ENCODE measurements around the gene NFATC2IP.
"Not testable (repeated sequence)": the region's sequence is repeated elsewhere in the genome, so short reads cannot be mapped to it uniquely, and the experiment has no call there.

Gene NFATC2IP

GRCh38 chr16:28935346-28935745 lies 15.4 kb upstream of the NFATC2IP start:
- H3K9me3 ChIP-seq: no peaks in the 10 kb centered on the region

GRCh38 chr16:28935924-28936783 lies 14.6 kb upstream of the NFATC2IP start:
- Histone ChIP-seq H3K4me1 (peaks cover 2% of the 10 kb centered on the region; the same call in 1 of the 2 replicates), H3K36me3 (replicated peaks) (no peaks in the 10 kb centered on the region), H3K27me3 (ENCODE audit: low read depth) (no peaks in the 10 kb centered on the region), H3K9me3 (no peaks in the 10 kb centered on the region), H3K4me3 (peak overlapping the region; percentile 21)
- DNase-seq (ENCODE audit: low spot score in 2 of 2): peak; percentile 63 to 90
- in situ Hi-C loops (cut with MboI; ENCODE audit: low sequenced_read_pairs): no loop called here

More at GRCh38 chr16:28935346-28935745, 15.4 kb upstream of the NFATC2IP start:
- Histone ChIP-seq H3K4me3 (no peak overlapping the region), H3K4me1 (peaks cover 2% of the 10 kb centered on the region; the same call in 1 of the 2 replicates), H3K27me3 (ENCODE audit: low read depth) (no peaks in the 10 kb centered on the region), H3K36me3 (replicated peaks) (no peaks in the 10 kb centered on the region)
- in situ Hi-C loops (cut with MboI; ENCODE audit: low sequenced_read_pairs): no loop called here
- DNase-seq (ENCODE audit: low spot score in 2 of 2): no peak

- Histone ChIP-seq H3K4me3 (no peak overlapping the region), H3K27me3 (ENCODE audit: low read depth) (no peaks in the 10 kb centered on the region), H3K9me3 (no peaks in the 10 kb centered on the region), H3K4me1 (peaks cover 2% of the 10 kb centered on the region; the same call in 1 of the 2 replicates), H3K36me3 (replicated peaks) (no peaks in the 10 kb centered on the region)
- no peak for DNase-seq (ENCODE audit: low spot score in 2 of 2)
- in situ Hi-C loops (cut with MboI; ENCODE audit: low sequenced_read_pairs): no loop called here
Measured at GRCh38 chr16:28936784-28937155, 14.0 kb upstream of the NFATC2IP start.

- Histone ChIP-seq H3K36me3 (replicated peaks) (no peaks in the 10 kb centered on the region), H3K4me3 (no peak overlapping the region)
- in situ Hi-C loops (cut with MboI; ENCODE audit: low sequenced_read_pairs): no loop called here
Measured at GRCh38 chr16:28937222-28937876, 13.4 kb upstream of the NFATC2IP start.

GRCh38 chr16:28938721-28939120 lies 12.0 kb upstream of the NFATC2IP start:
- no peaks in the 10 kb centered on the region for H3K27me3 ChIP-seq (ENCODE audit: low read depth)
- H3K4me3 ChIP-seq: no peak overlapping the region
- no peak for DNase-seq (ENCODE audit: low spot score in 2 of 2)
- no peaks in the 10 kb centered on the region for H3K36me3 ChIP-seq (replicated peaks)
- H3K9me3 ChIP-seq: no peaks in the 10 kb centered on the region
- in situ Hi-C loops (cut with MboI; ENCODE audit: low sequenced_read_pairs): no loop called here
- peaks cover 2% of the 10 kb centered on the region; the same call in 1 of the 2 replicates for H3K4me1 ChIP-seq

More at GRCh38 chr16:28937222-28937876, 13.4 kb upstream of the NFATC2IP start:
- no peaks in the 10 kb centered on the region for H3K9me3 ChIP-seq
- no peaks in the 10 kb centered on the region for H3K27me3 ChIP-seq (ENCODE audit: low read depth)
- H3K4me1 ChIP-seq: peaks cover 2% of the 10 kb centered on the region; the same call in 1 of the 2 replicates
- DNase-seq (ENCODE audit: low spot score in 2 of 2): no peak

- H3K4me3 ChIP-seq; DNase-seq (ENCODE audit: low spot score in 2 of 2); H3K36me3 ChIP-seq (replicated peaks); H3K27me3 ChIP-seq (ENCODE audit: low read depth); in situ Hi-C loops (cut with MboI; ENCODE audit: low sequenced_read_pairs); H3K4me1 ChIP-seq; H3K9me3 ChIP-seq: not testable (repeated sequence)
Measured at GRCh38 chr16:28939825-28940224, 10.9 kb upstream of the NFATC2IP start.

- no peaks in the 10 kb centered on the region for H3K27me3 ChIP-seq (ENCODE audit: low read depth)
- H3K9me3 ChIP-seq: no peaks in the 10 kb centered on the region
- in situ Hi-C loops (cut with MboI; ENCODE audit: low sequenced_read_pairs): no loop called here
- DNase-seq (ENCODE audit: low spot score in 2 of 2): no peak
- H3K36me3 ChIP-seq (replicated peaks): no peaks in the 10 kb centered on the region
- peaks cover 4% of the 10 kb centered on the region; the same call in 1 of the 2 replicates for H3K4me1 ChIP-seq
- H3K4me3 ChIP-seq: no peak overlapping the region
Measured at GRCh38 chr16:28943281-28943680, 7.5 kb upstream of the NFATC2IP start.

- H3K36me3 ChIP-seq (replicated peaks): peaks cover 5% of the 10 kb centered on the region; the same call in 1 of the 2 replicates
- in situ Hi-C loops (cut with MboI; ENCODE audit: low sequenced_read_pairs): loop anchor here (5.0 kb wide), 1 partner anchor 99 kb away; the partner anchor contains the start of gene TUFM
- H3K27me3 ChIP-seq (ENCODE audit: low read depth): no peaks in the 10 kb centered on the region
- H3K9me3 ChIP-seq: no peaks in the 10 kb centered on the region
- peaks cover 7% of the 10 kb centered on the region for H3K4me1 ChIP-seq
- no peak for DNase-seq (ENCODE audit: low spot score in 2 of 2)
- H3K4me3 ChIP-seq: no peak overlapping the region
Measured at GRCh38 chr16:28946681-28947080, 4.1 kb upstream of the NFATC2IP start.

GRCh38 chr16:28951410-28951943 lies 740 bp downstream of the NFATC2IP start:
- H3K36me3 ChIP-seq (replicated peaks): peaks cover 49% of the 10 kb centered on the region
- peak overlapping the region; percentile 85 for H3K4me3 ChIP-seq
- H3K9me3 ChIP-seq: no peaks in the 10 kb centered on the region
- no peaks in the 10 kb centered on the region for H3K27me3 ChIP-seq (ENCODE audit: low read depth)
- DNase-seq (ENCODE audit: low spot score in 2 of 2): peak in 1 of 2 experiments; percentile 46
- peaks cover 10% of the 10 kb centered on the region for H3K4me1 ChIP-seq
- in situ Hi-C loops (cut with MboI; ENCODE audit: low sequenced_read_pairs): no loop called here

- H3K9me3 ChIP-seq: no peaks in the 10 kb centered on the region
- no peaks in the 10 kb centered on the region for H3K4me1 ChIP-seq
- H3K4me3 ChIP-seq: no peak overlapping the region
- peaks cover 77% of the 10 kb centered on the region for H3K36me3 ChIP-seq (replicated peaks)
- no peaks in the 10 kb centered on the region for H3K27me3 ChIP-seq (ENCODE audit: low read depth)
- in situ Hi-C loops (cut with MboI; ENCODE audit: low sequenced_read_pairs): no loop called here
- DNase-seq (ENCODE audit: low spot score in 2 of 2): no peak
Measured at GRCh38 chr16:28958216-28958615, 7.5 kb downstream of the NFATC2IP start.

GRCh38 chr16:28958836-28959235 lies 8.1 kb downstream of the NFATC2IP start:
- no peak for DNase-seq (ENCODE audit: low spot score in 2 of 2)
- in situ Hi-C loops (cut with MboI; ENCODE audit: low sequenced_read_pairs): no loop called here
- no peaks in the 10 kb centered on the region for H3K4me1 ChIP-seq
- H3K4me3 ChIP-seq: no peak overlapping the region
- H3K36me3 ChIP-seq (replicated peaks): peaks cover 77% of the 10 kb centered on the region
- no peaks in the 10 kb centered on the region for H3K27me3 ChIP-seq (ENCODE audit: low read depth)
- H3K9me3 ChIP-seq: no peaks in the 10 kb centered on the region

GRCh38 chr16:28964072-28964471 lies 13.3 kb downstream of the NFATC2IP start:
- no peaks in the 10 kb centered on the region for H3K9me3 ChIP-seq
- no peak overlapping the region for H3K4me3 ChIP-seq
- DNase-seq (ENCODE audit: low spot score in 2 of 2): no peak
- no peaks in the 10 kb centered on the region for H3K4me1 ChIP-seq
- peaks cover 53% of the 10 kb centered on the region for H3K36me3 ChIP-seq (replicated peaks)
- H3K27me3 ChIP-seq (ENCODE audit: low read depth): no peaks in the 10 kb centered on the region
- in situ Hi-C loops (cut with MboI; ENCODE audit: low sequenced_read_pairs): no loop called here

GRCh38 chr16:28964496-28964895 lies 13.8 kb downstream of the NFATC2IP start:
- Histone ChIP-seq H3K4me1 (no peaks in the 10 kb centered on the region), H3K9me3 (no peaks in the 10 kb centered on the region), H3K27me3 (ENCODE audit: low read depth) (no peaks in the 10 kb centered on the region), H3K36me3 (replicated peaks) (peaks cover 51% of the 10 kb centered on the region), H3K4me3 (no peak overlapping the region)
- in situ Hi-C loops (cut with MboI; ENCODE audit: low sequenced_read_pairs): no loop called here
- DNase-seq (ENCODE audit: low spot score in 2 of 2): no peak

- no peaks in the 10 kb centered on the region for H3K9me3 ChIP-seq
- H3K36me3 ChIP-seq (replicated peaks): peaks cover 33% of the 10 kb centered on the region
- H3K4me3 ChIP-seq: no peak overlapping the region
- DNase-seq (ENCODE audit: low spot score in 2 of 2): no peak
- H3K27me3 ChIP-seq (ENCODE audit: low read depth): no peaks in the 10 kb centered on the region
- in situ Hi-C loops (cut with MboI; ENCODE audit: low sequenced_read_pairs): no loop called here
- no peaks in the 10 kb centered on the region for H3K4me1 ChIP-seq
Measured at GRCh38 chr16:28967156-28967555, 16.4 kb downstream of the NFATC2IP start.
